ENCODE results near the gene ADPRHL1.
"Not testable (repeated sequence)": the region's sequence is repeated elsewhere in the genome, so short reads cannot be mapped to it uniquely, and the experiment has no call there.

The ADPRHL1 gene

DNA sequence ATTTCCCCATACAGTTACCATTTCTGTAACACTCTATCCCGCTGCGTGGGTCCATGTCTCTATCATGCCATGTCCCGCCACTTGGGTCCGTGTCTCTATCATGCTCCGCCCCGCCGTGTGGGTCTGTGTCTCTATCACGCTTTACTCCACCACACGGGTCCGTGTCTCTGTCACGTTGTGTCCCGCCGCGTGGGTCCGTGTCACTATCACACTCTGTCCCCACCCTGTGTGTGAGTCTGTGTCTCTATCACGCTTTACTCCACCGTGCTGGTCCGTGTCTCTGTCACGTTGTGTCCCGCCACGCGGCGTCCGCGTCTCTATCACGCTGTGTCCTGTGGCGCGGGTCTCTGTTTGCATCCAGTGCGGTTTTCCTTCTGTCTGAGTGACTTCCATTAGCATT, 11.6 kb downstream of the ADPRHL1 start:
- Histone ChIP-seq H3K9ac (ENCODE audit: insufficient read length, low read depth) (no peak overlapping the region), H3K36me3 (ENCODE audit: insufficient read depth, insufficient read length, low read length) (peaks cover 17% of the 10 kb centered on the region), H3K27me3 (ENCODE audit: insufficient read depth, insufficient read length) (no peaks in the 10 kb centered on the region), H3K9me3 (ENCODE audit: insufficient read depth, low read length) (no peaks in the 10 kb centered on the region), H3K4me3 (ENCODE audit: insufficient read length, low read depth) (no peak overlapping the region), H3K4me1 (ENCODE audit: insufficient read depth, insufficient read length) (peaks cover 2% of the 10 kb centered on the region)
- no peak for DNase-seq (ENCODE audit: low read depth, low spot score)
- TF ChIP-seq ZNF274 (IDR thresholded peaks at IDR 0.05; ENCODE audit: low read depth, low read length) (no peak), SUZ12 (IDR thresholded peaks at IDR 0.05; ENCODE audit: extremely low read depth, insufficient read depth, insufficient read length) (no peak), YY1 (IDR thresholded peaks at IDR 0.05; ENCODE audit: insufficient read depth, insufficient read length) (no peak)

DNA sequence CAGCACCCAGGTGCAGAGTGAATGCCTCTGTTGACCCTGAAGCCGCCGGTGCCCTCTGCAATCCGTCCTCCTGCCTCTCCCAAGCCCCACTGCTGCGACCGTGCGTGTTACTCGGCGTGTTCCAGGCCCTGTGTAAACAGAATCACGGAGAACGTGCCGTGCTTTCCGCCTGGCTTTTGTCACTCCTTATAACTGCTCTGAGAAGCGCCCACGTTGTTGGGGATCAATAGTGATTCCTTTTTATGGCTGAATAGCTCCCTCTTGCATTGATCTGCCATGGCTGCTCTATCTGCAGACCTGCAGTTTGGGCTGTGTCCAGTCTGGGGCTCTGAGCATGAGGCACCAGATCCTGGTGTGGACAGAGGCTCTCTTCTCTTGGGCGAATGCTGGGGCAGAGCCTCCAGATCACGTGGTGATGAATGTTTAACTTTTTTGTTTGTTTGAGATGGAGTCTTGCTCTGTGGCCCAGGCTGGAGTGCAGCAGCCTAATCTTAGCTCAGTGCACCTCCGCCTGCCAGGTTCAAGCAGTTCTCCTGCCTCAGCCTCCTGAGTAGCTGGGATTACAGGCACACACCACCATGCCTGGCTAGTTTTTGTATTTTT, 15.8 kb downstream of the ADPRHL1 start:
- TF ChIP-seq SUZ12 (IDR thresholded peaks at IDR 0.05; ENCODE audit: extremely low read depth, insufficient read depth, insufficient read length) (no peak), YY1 (IDR thresholded peaks at IDR 0.05; ENCODE audit: insufficient read depth, insufficient read length) (no peak), ZNF274 (IDR thresholded peaks at IDR 0.05; ENCODE audit: low read depth, low read length) (no peak)
- no peak overlapping the region for H3K4me3 ChIP-seq (ENCODE audit: insufficient read length, low read depth)
- H3K4me1 ChIP-seq (ENCODE audit: insufficient read depth, insufficient read length) = no peaks in the 10 kb centered on the region
- peaks cover 11% of the 10 kb centered on the region for H3K36me3 ChIP-seq (ENCODE audit: insufficient read depth, insufficient read length, low read length)
- H3K9ac ChIP-seq (ENCODE audit: insufficient read length, low read depth) = no peak overlapping the region
- H3K27me3 ChIP-seq (ENCODE audit: insufficient read depth, insufficient read length) = no peaks in the 10 kb centered on the region
- H3K9me3 ChIP-seq (ENCODE audit: insufficient read depth, low read length) = no peaks in the 10 kb centered on the region
- no peak for DNase-seq (ENCODE audit: low read depth, low spot score)

DNA sequence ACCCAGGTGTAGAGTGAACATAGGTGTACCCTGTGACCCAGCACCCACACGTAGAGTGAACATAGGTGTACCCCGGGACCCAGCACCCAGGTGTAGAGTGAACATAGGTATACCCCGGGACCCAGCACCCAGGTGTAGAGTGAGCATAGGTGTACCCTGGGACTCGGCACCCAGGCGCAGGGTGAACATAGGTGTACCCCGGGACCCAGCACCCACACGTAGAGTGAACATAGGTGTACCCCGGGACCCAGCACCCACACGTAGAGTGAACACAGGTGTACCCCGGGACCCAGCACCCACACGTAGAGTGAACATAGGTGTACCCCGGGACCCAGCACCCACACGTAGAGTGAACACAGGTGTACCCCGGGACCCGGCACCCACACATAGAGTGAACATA, 16.4 kb downstream of the ADPRHL1 start:
- not testable (repeated sequence) for H3K36me3 ChIP-seq (ENCODE audit: insufficient read depth, insufficient read length, low read length); H3K4me1 ChIP-seq (ENCODE audit: insufficient read depth, insufficient read length); DNase-seq (ENCODE audit: low read depth, low spot score); H3K4me3 ChIP-seq (ENCODE audit: insufficient read length, low read depth); H3K27me3 ChIP-seq (ENCODE audit: insufficient read depth, insufficient read length); H3K9ac ChIP-seq (ENCODE audit: insufficient read length, low read depth); H3K9me3 ChIP-seq (ENCODE audit: insufficient read depth, low read length)

DNA sequence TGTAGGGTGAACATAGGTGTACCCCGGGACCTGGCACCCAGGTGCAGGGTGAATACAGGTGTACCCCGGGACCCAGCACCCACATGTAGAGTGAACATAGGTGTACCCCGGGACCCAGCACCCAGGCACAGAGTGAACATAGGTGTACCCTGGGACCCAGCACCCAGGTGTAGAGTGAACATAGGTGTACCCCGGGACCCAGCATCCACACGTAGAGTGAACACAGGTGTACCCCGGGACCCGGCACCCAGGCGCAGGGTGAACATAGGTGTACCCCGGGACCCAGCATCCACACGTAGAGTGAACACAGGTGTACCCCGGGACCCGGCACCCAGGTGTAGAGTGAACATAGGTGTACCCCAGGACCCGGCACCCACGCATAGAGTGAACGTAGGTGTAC, 17.4 kb downstream of the ADPRHL1 start:
- not testable (repeated sequence) for DNase-seq (ENCODE audit: low read depth, low spot score); H3K36me3 ChIP-seq (ENCODE audit: insufficient read depth, insufficient read length, low read length); H3K4me3 ChIP-seq (ENCODE audit: insufficient read length, low read depth); H3K9me3 ChIP-seq (ENCODE audit: insufficient read depth, low read length); H3K4me1 ChIP-seq (ENCODE audit: insufficient read depth, insufficient read length); H3K27me3 ChIP-seq (ENCODE audit: insufficient read depth, insufficient read length); H3K9ac ChIP-seq (ENCODE audit: insufficient read length, low read depth)

DNA sequence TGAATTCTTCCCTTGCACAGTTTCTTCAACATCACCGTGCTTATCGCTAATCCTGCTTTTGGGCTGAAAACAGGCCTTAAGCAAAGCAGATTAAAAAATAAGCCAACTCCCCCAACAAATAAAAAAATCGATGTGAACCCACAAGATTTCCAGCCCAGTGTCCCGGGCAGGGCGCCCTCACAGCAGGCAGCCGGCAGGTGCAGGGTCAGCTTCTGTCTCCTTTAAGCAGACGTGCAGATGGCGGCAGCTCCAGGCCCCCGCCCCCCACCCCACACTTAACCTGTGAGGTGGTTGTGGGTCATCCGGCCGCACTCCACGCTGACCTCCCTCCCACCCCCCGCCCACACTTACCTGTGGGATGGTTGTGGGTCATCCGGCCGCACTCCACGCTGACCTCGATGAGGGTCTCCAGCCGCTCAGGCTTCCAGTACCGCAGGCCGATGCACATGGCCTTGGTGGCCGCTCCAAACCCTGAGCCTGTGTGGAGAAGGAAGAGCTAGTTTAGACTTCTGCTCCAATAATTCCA, 19.8 kb downstream of the ADPRHL1 start:
- TF ChIP-seq ZNF274 (IDR thresholded peaks at IDR 0.05; ENCODE audit: low read depth, low read length) = no peak
- TF ChIP-seq SUZ12 (IDR thresholded peaks at IDR 0.05; ENCODE audit: extremely low read depth, insufficient read depth, insufficient read length) = no peak
- no peak for TF ChIP-seq YY1 (IDR thresholded peaks at IDR 0.05; ENCODE audit: insufficient read depth, insufficient read length)

DNA sequence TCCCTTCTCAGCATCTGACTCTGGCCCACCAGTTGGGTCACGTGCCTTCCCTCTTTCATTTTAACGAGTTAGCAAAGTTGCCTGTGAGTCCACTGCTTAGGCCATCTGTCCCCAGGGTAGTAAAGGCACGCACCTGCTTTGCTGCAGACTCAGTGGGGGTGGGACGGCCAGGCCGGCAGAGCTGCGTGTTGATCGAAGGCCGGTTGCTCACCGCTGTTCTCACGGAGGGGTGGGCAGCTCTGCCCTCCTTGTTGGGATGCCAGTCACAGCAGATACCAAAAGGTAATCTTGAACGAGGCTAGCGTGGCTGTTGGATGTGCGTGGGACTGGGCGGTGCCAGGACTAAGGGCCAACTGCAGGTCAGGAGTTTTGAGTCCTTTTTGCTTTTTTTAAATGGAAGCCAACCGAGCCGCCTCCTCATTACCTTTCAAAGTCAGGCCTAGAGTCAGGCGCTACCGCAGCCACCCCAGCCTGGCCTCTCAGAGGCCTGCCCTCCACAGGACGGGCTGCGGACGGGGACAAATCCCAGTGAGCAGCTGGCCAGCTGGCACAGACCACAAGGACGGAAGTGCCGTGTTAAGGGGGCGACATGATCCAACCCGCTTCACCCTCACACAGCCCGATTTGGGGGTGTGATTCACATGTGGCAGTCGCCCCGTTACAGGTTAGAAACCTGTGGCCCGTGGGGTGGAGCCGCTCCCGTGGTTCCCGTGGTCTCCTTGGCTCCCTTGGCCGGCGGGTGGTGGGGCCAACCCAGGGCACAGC, 20.6 kb downstream of the ADPRHL1 start:
- TF ChIP-seq ZNF274 (IDR thresholded peaks at IDR 0.05; ENCODE audit: low read depth, low read length) (no peak), YY1 (IDR thresholded peaks at IDR 0.05; ENCODE audit: insufficient read depth, insufficient read length) (no peak), SUZ12 (IDR thresholded peaks at IDR 0.05; ENCODE audit: extremely low read depth, insufficient read depth, insufficient read length) (no peak)
- peaks cover 9% of the 10 kb centered on the region for H3K36me3 ChIP-seq (ENCODE audit: insufficient read depth, insufficient read length, low read length)
- no peaks in the 10 kb centered on the region for H3K27me3 ChIP-seq (ENCODE audit: insufficient read depth, insufficient read length)
- DNase-seq (ENCODE audit: low read depth, low spot score) = no peak
- no peak overlapping the region for H3K4me3 ChIP-seq (ENCODE audit: insufficient read length, low read depth)
- H3K4me1 ChIP-seq (ENCODE audit: insufficient read depth, insufficient read length) = no peaks in the 10 kb centered on the region
- no peaks in the 10 kb centered on the region for H3K9me3 ChIP-seq (ENCODE audit: insufficient read depth, low read length)
- no peak overlapping the region for H3K9ac ChIP-seq (ENCODE audit: insufficient read length, low read depth)

More for the DNA sequence above, 19.8 kb downstream of the ADPRHL1 start:
- Histone ChIP-seq H3K4me3 (ENCODE audit: insufficient read length, low read depth) (no peak overlapping the region), H3K27me3 (ENCODE audit: insufficient read depth, insufficient read length) (no peaks in the 10 kb centered on the region), H3K9ac (ENCODE audit: insufficient read length, low read depth) (no peak overlapping the region), H3K36me3 (ENCODE audit: insufficient read depth, insufficient read length, low read length) (peaks cover 9% of the 10 kb centered on the region), H3K4me1 (ENCODE audit: insufficient read depth, insufficient read length) (no peaks in the 10 kb centered on the region), H3K9me3 (ENCODE audit: insufficient read depth, low read length) (no peaks in the 10 kb centered on the region)
- DNase-seq (ENCODE audit: low read depth, low spot score) = no peak

DNA sequence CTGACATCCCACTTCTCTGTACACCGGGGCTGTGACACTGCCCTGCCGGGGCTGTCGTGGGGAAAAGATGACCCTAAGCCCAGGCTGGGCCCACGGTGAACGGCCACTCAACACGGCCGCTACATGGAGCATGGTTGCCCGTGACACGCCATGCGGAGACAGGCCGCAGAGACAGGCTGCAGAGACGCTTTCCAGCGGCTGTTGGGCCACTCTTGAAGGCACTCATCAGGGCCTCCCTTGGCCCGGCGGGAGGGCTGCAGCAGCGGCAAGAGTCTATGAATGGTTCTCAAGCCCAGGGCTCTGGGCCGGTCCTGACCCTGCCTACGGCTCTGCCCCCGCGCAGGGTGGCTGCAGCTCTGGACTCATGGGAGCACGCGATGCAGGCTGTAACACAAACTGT, 22.1 kb downstream of the ADPRHL1 start:
- Histone ChIP-seq H3K36me3 (ENCODE audit: insufficient read depth, insufficient read length, low read length) (peaks cover 9% of the 10 kb centered on the region), H3K4me3 (ENCODE audit: insufficient read length, low read depth) (no peak overlapping the region), H3K27me3 (ENCODE audit: insufficient read depth, insufficient read length) (no peaks in the 10 kb centered on the region), H3K4me1 (ENCODE audit: insufficient read depth, insufficient read length) (no peaks in the 10 kb centered on the region), H3K9me3 (ENCODE audit: insufficient read depth, low read length) (no peaks in the 10 kb centered on the region), H3K9ac (ENCODE audit: insufficient read length, low read depth) (no peak overlapping the region)
- TF ChIP-seq ZNF274 (IDR thresholded peaks at IDR 0.05; ENCODE audit: low read depth, low read length) (no peak), SUZ12 (IDR thresholded peaks at IDR 0.05; ENCODE audit: extremely low read depth, insufficient read depth, insufficient read length) (no peak), YY1 (IDR thresholded peaks at IDR 0.05; ENCODE audit: insufficient read depth, insufficient read length) (no peak)
- DNase-seq (ENCODE audit: low read depth, low spot score) = no peak
